Aorta (tissue), 5 donors: Measurements from ENCODE around the gene AP1M1. TPM values are rescaled to one million over a fixed set of nuclear protein-coding genes. Genes with fewer than 3 reads are reported as not detected.

ENCODE experiments used
- ATAC-seq: fragments of 200-7000 bp; cut with Tn5 transposase; one replicate; pipeline ENCODE4 v1.9.1; 2022; ENCODE audit warnings: moderate library complexity; ENCODE audit not compliant: low FRiP score
- DNase-seq, 2 donors: peaks; one replicate each; pipeline ENCODE4 v3.0.0-alpha.2; 2020
- H3K27ac ChIP-seq, 2 donors: one replicate each; pipeline ENCODE4 v1.5.1; 2013; ENCODE audit warnings: low read length in 2 of 2, mild to moderate bottlenecking in 2 of 2, moderate library complexity in 2 of 2, control low read depth in 1 of 2, inconsistent platforms in 1 of 2, low read depth in 1 of 2
- H3K27me3 ChIP-seq, 2 donors: one replicate each; pipeline ENCODE4 v1.6.1; 2013; ENCODE audit warnings: control low read depth in 1 of 2, low read length in 1 of 2, mild to moderate bottlenecking in 1 of 2, moderate library complexity in 1 of 2; ENCODE audit not compliant: insufficient read depth in 2 of 2, control insufficient read depth in 1 of 2
- H3K36me3 ChIP-seq, 2 donors: one replicate each; pipeline ENCODE4 v1.6.1; 2013; ENCODE audit warnings: control low read depth in 1 of 2, low read length in 1 of 2, mild to moderate bottlenecking in 1 of 2; ENCODE audit not compliant: insufficient read depth in 2 of 2, control insufficient read depth in 1 of 2
- H3K4me1 ChIP-seq, 2 donors: one replicate each; pipeline ENCODE4 v1.6.1; 2013; ENCODE audit warnings: low read length in 2 of 2, control low read depth in 1 of 2, mild to moderate bottlenecking in 1 of 2, moderate library complexity in 1 of 2; ENCODE audit not compliant: insufficient read depth in 2 of 2, control insufficient read depth in 1 of 2
- H3K4me3 ChIP-seq, 2 donors: one replicate each; pipeline ENCODE4 v1.5.1; 2013; ENCODE audit warnings: low read length in 2 of 2, control low read depth in 1 of 2, mild to moderate bottlenecking in 1 of 2
- H3K9me3 ChIP-seq: one replicate; pipeline ENCODE4 v1.6.1; 2013; ENCODE audit warnings: mild to moderate bottlenecking, low read length; ENCODE audit not compliant: control insufficient read depth
- WGBS, 2 donors: extraction: QIAGEN DNeasy Blood & Tissue Kit; methylation state at CpG; one replicate each; pipeline ENCODE4 v1.1.7; 2013; 5-methylcytosine and 5-hydroxymethylcytosine counted together
- intact Hi-C, 2 donors: fragments of 100-400 bp; cut with DNase I; formaldehyde crosslinking; loops; one replicate each; pipeline versions ENCODE4 v1.14.2 to v1.15.0; 2022
- polyA plus RNA-seq, 2 donors: library from polyadenylated mRNA; stranded (reverse); fragments of 200-250 nt; gene quantifications; one replicate each; pipeline ENCODE4 v1.2.3, GENCODE V29; 2013
- total RNA-seq, 2 donors: library from RNA; stranded (reverse); fragmentation: NEBNext Ultra II Directional; extraction: Animal tissue kit (Norgen Biotek cat#: 25700); gene quantifications; one replicate each; pipeline ENCODE4 v1.2.1, GENCODE V29; 2021
- donor health status: healthy with polysubstance abuse.
- donor health status: Bipolar disorder and iron deficiency.
- donor health status: DM: no; HTN: no; CAD: no.
- donor health status: DM: no; HTN: no; CAD: no.
- donor health status: DM: yes; HTN: yes; CAD: no.

The AP1M1 gene
- total and polyA plus RNA-seq, 4 donors, result 25.2 to 74.7 (median 68.5) TPM

- no peak overlapping the region for H3K27ac ChIP-seq
- H3K4me1 ChIP-seq, result no peaks in the 10 kb centered on the region
- no peaks in the 10 kb centered on the region for H3K9me3 ChIP-seq
- no peaks in the 10 kb centered on the region for H3K27me3 ChIP-seq
- intact Hi-C loops, result no loop called here
- DNase-seq, result no peak
- 85 to 86% methylated on average over 22 of the region's 22 CpGs for WGBS, 2 donors
- H3K4me3 ChIP-seq, result no peak overlapping the region
- H3K36me3 ChIP-seq, result no peaks in the 10 kb centered on the region
- ATAC-seq, result no peak
These were observed 61.9 kb downstream of the AP1M1 start for GRCh38 chr19:16259385-16260159.

- ATAC-seq (no peak), DNase-seq (no peak)
- Histone ChIP-seq H3K27me3 (no peaks in the 10 kb centered on the region), H3K4me3 (no peak overlapping the region), H3K27ac (no peak overlapping the region), H3K4me1 (no peaks in the 10 kb centered on the region), H3K36me3 (no peaks in the 10 kb centered on the region), H3K9me3 (no peaks in the 10 kb centered on the region)
- WGBS, 2 donors, result 85 to 89% methylated on average over 4 of the region's 4 CpGs
- intact Hi-C loops, result no loop called here
These were observed 62.6 kb downstream of the AP1M1 start for GRCh38 chr19:16260160-16260811.

- Histone ChIP-seq H3K27ac (no peak overlapping the region), H3K36me3 (no peaks in the 10 kb centered on the region), H3K27me3 (no peaks in the 10 kb centered on the region), H3K4me3 (no peak overlapping the region), H3K4me1 (no peaks in the 10 kb centered on the region), H3K9me3 (no peaks in the 10 kb centered on the region)
- 94 to 97% methylated on average over 4 of the region's 4 CpGs for WGBS, 2 donors
- ATAC-seq (no peak), DNase-seq (no peak)
- intact Hi-C loops, result no loop called here
These were observed 63.1 kb downstream of the AP1M1 start for GRCh38 chr19:16260812-16261161.

- Histone ChIP-seq H3K4me1 (no peaks in the 10 kb centered on the region), H3K36me3 (no peaks in the 10 kb centered on the region), H3K27ac (no peak overlapping the region), H3K9me3 (no peaks in the 10 kb centered on the region), H3K4me3 (no peak overlapping the region), H3K27me3 (no peaks in the 10 kb centered on the region)
- no peak for ATAC-seq
- DNase-seq, result no peak
- intact Hi-C loops, result no loop called here
- WGBS, 2 donors, result 81 to 82% methylated on average over 18 of the region's 18 CpGs
These were observed 64.1 kb downstream of the AP1M1 start for GRCh38 chr19:16261584-16262368.

- Histone ChIP-seq H3K27ac (no peak overlapping the region), H3K4me3 (no peak overlapping the region), H3K36me3 (no peaks in the 10 kb centered on the region), H3K9me3 (no peaks in the 10 kb centered on the region), H3K27me3 (no peaks in the 10 kb centered on the region), H3K4me1 (no peaks in the 10 kb centered on the region)
- intact Hi-C loops, result no loop called here
- no peak for DNase-seq
- 33 to 44% methylated on average over 8 of the region's 8 CpGs for WGBS, 2 donors
- no peak for ATAC-seq
These were observed 64.9 kb downstream of the AP1M1 start for GRCh38 chr19:16262618-16263017.

GRCh38 chr19:16263141-16263761, 65.5 kb downstream of the AP1M1 start:
- no peak overlapping the region for H3K4me3 ChIP-seq
- H3K36me3 ChIP-seq, result no peaks in the 10 kb centered on the region

GRCh38 chr19:16265205-16265604, 67.5 kb downstream of the AP1M1 start:
- 82 to 86% methylated on average over 3 of the region's 3 CpGs for WGBS, 2 donors
- Histone ChIP-seq H3K9me3 (no peaks in the 10 kb centered on the region), H3K27ac (no peak overlapping the region), H3K4me1 (no peaks in the 10 kb centered on the region), H3K36me3 (no peaks in the 10 kb centered on the region), H3K27me3 (no peaks in the 10 kb centered on the region), H3K4me3 (no peak overlapping the region)
- ATAC-seq (no peak), DNase-seq (no peak)
- intact Hi-C loops, result no loop called here

More at GRCh38 chr19:16263141-16263761, 65.5 kb downstream of the AP1M1 start:
- Histone ChIP-seq H3K27ac (no peak overlapping the region), H3K27me3 (no peaks in the 10 kb centered on the region), H3K4me1 (no peaks in the 10 kb centered on the region), H3K9me3 (no peaks in the 10 kb centered on the region)
- ATAC-seq (no peak), DNase-seq (no peak)
- intact Hi-C loops, result no loop called here
- WGBS, 2 donors, result 85 to 86% methylated on average over 14 of the region's 14 CpGs

GRCh38 chr19:16265890-16266585, 68.3 kb downstream of the AP1M1 start:
- no peak overlapping the region for H3K4me3 ChIP-seq
- H3K9me3 ChIP-seq, result no peaks in the 10 kb centered on the region
- intact Hi-C loops, result no loop called here
- H3K4me1 ChIP-seq, result no peaks in the 10 kb centered on the region
- H3K27ac ChIP-seq, result no peak overlapping the region
- no peaks in the 10 kb centered on the region for H3K36me3 ChIP-seq
- whole genome bisulfite sequencing, 2 donors, result 93 to 95% methylated on average over 14 of the region's 14 CpGs
- ATAC-seq (no peak), DNase-seq (no peak)
- no peaks in the 10 kb centered on the region for H3K27me3 ChIP-seq
